Measurements from ENCODE around the gene SCYGR5. TPM values are rescaled to one million over a fixed set of nuclear protein-coding genes. Genes with fewer than 3 reads are reported as not detected.

SCYGR5 gene
- total RNA-seq, 1 experiment from 2014 or later, result not detected

GRCh38 chr2:227661827-227662226, 4.8 kb upstream of the SCYGR5 start:
- intact Hi-C loops (cut with micrococcal nuclease), result no loop called here
- no peaks in the 10 kb centered on the region for H4K20me1 ChIP-seq (ENCODE audit: insufficient read depth)
- no peaks in the 10 kb centered on the region for H3K4me1 ChIP-seq (ENCODE audit: control insufficient read depth in 1 of 2, insufficient read depth in 2 of 2, low read length in 2 of 2)
- ChIA-PET CTCF (no interaction called here), POLR2A (no interaction called here), RAD21 (ENCODE audit: low non-redundant PET in 1 of 2, low total read pairs in 2 of 2, uncharacterized antibody in 2 of 2, unreplicated experiment in 2 of 2) (no interaction called here)
- no peaks in the 10 kb centered on the region for H3K36me3 ChIP-seq (ENCODE audit: control insufficient read depth in 1 of 2, insufficient read depth in 2 of 2, low read length in 2 of 2)
- ATAC-seq (no peak), DNase-seq (ENCODE audit: low read depth, low spot score) (no peak)
- no peak for TF ChIP-seq TCF7L2 (IDR thresholded peaks at IDR 0.05; ENCODE audit: borderline replicate concordance, extremely low read depth, insufficient read depth, insufficient read length)
- no peak for TF ChIP-seq FOSL1 (IDR thresholded peaks at IDR 0.05; ENCODE audit: low read depth)
- no peak for TF ChIP-seq CTCF (IDR thresholded peaks at IDR 0.05 in 2 of 3, conservative IDR thresholded peaks at IDR 0.05 in 1 of 3; ENCODE audit: borderline replicate concordance in 1 of 3, insufficient read depth in 1 of 3, low read depth in 2 of 3, low read length in 2 of 3)
- no peak for TF ChIP-seq JUND (IDR thresholded peaks at IDR 0.05)
- TF ChIP-seq CBX3 (IDR thresholded peaks at IDR 0.05; ENCODE audit: low read depth), result no peak
- no peak for TF ChIP-seq ATF3 (IDR thresholded peaks at IDR 0.05)
- TF ChIP-seq POLR2A (IDR thresholded peaks at IDR 0.05; ENCODE audit: borderline replicate concordance, extremely low read depth, insufficient read depth, insufficient read length), result no peak
- no peak for TF ChIP-seq POLR2AphosphoS5 (IDR thresholded peaks at IDR 0.05; ENCODE audit: low read depth, low read length)
- TF ChIP-seq ZBTB33 (IDR thresholded peaks at IDR 0.05; ENCODE audit: extremely low read depth, insufficient replicate concordance, low read length), result no peak
- no peak for TF ChIP-seq ELF1 (IDR thresholded peaks at IDR 0.05; ENCODE audit: borderline replicate concordance, low read depth)
- TF ChIP-seq ZNF274 (IDR thresholded peaks at IDR 0.05; ENCODE audit: low read depth, low read length), result no peak
- TF ChIP-seq RAD21 (IDR thresholded peaks at IDR 0.05; ENCODE audit: low read depth), result no peak
- TF ChIP-seq EGR1 (IDR thresholded peaks at IDR 0.05; ENCODE audit: low read depth), result no peak
- TF ChIP-seq CEBPB (IDR thresholded peaks at IDR 0.05; ENCODE audit: low read depth), result no peak
- no peak for TF ChIP-seq MAX (IDR thresholded peaks at IDR 0.05)
- TF ChIP-seq YY1 (IDR thresholded peaks at IDR 0.05; ENCODE audit: extremely low read depth, insufficient replicate concordance, low read depth, low read length), result no peak
- no peak for TF ChIP-seq SIN3A (IDR thresholded peaks at IDR 0.05; ENCODE audit: low read depth)
- TF ChIP-seq EZH2phosphoT487 (IDR thresholded peaks at IDR 0.05; ENCODE audit: borderline replicate concordance), result no peak
- H3K27me3 ChIP-seq (ENCODE audit: insufficient read depth, low read length), result no peaks in the 10 kb centered on the region
- no peak overlapping the region for H3K27ac ChIP-seq (ENCODE audit: low read depth, low read length)
- no peaks in the 10 kb centered on the region for H3K79me2 ChIP-seq (ENCODE audit: insufficient read depth, low read length)
- no TSS peak for BruUV-seq (replicated peaks)
- H3K4me3 ChIP-seq (replicated peaks in 1 of 2; ENCODE audit: low read depth in 1 of 2, low read length in 2 of 2), result no peak overlapping the region
- no peak overlapping the region for H2AFZ ChIP-seq (ENCODE audit: low read depth, low read length, poor library complexity, severe bottlenecking)
- H3K9ac ChIP-seq (ENCODE audit: low read length), result no peak overlapping the region
- H3K9me2 ChIP-seq (ENCODE audit: insufficient read depth), result no peaks in the 10 kb centered on the region
- no peaks in the 10 kb centered on the region for H3K9me3 ChIP-seq (ENCODE audit: control insufficient read depth in 1 of 2, insufficient read depth in 1 of 2, low read depth in 1 of 2, low read length in 2 of 2)
- H3K4me2 ChIP-seq (ENCODE audit: low read length), result no peak overlapping the region

All from HCT116 (cell line).